DOHH2 (cell line): ENCODE measurements around the gene STPG4.

Source experiments
- EZH2phosphoT487 ChIP-seq: fragments of 200-600 bp; sonication (generic); IDR thresholded peaks from 2 replicates; pipeline ENCODE4 v1.6.1; 2017; ENCODE audit warnings: borderline replicate concordance, mild to moderate bottlenecking, antibody characterized with exemption, low read length, moderate library complexity, mixed read lengths
- TF ChIP-seq, protein P1 (sequence below): fragments of 200-600 bp; sonication (generic); IDR thresholded peaks from one replicate; pipeline ENCODE4 v1.5.1; 2014; ENCODE audit warnings: antibody characterized with exemption, mild to moderate bottlenecking, low read depth, low read length; ENCODE audit not compliant: poor library complexity, severe bottlenecking

DNA sequence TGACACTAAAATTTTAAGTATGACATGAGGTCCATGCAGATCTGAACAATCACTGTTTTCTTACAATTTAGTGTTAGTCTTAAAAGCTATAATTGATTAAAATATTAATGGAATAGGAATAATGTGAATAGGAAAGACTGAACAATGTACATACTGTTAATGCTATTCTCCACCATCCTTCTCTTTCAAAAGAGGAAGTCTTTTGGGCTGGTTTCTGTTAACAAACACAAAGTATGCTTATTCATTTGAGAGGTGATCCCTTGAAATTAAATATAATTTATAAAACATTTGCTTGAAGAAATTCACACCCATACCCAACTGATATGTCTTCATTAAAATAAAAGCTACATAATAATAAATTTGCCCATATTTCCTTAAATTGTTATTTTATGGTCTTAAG lies 2.3 kb downstream of the STPG4 start:
- TF ChIP-seq, protein P1, sequence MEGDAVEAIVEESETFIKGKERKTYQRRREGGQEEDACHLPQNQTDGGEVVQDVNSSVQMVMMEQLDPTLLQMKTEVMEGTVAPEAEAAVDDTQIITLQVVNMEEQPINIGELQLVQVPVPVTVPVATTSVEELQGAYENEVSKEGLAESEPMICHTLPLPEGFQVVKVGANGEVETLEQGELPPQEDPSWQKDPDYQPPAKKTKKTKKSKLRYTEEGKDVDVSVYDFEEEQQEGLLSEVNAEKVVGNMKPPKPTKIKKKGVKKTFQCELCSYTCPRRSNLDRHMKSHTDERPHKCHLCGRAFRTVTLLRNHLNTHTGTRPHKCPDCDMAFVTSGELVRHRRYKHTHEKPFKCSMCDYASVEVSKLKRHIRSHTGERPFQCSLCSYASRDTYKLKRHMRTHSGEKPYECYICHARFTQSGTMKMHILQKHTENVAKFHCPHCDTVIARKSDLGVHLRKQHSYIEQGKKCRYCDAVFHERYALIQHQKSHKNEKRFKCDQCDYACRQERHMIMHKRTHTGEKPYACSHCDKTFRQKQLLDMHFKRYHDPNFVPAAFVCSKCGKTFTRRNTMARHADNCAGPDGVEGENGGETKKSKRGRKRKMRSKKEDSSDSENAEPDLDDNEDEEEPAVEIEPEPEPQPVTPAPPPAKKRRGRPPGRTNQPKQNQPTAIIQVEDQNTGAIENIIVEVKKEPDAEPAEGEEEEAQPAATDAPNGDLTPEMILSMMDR: no peak
- no peak for TF ChIP-seq EZH2phosphoT487
